ENCODE data around the gene QRICH1. TPM values are rescaled to one million over a fixed set of nuclear protein-coding genes. Genes with fewer than 3 reads are reported as not detected.

The QRICH1 gene
- total RNA-seq, 4 donors from 2014 or later: 79.8 to 342 (median 98.3) TPM

DNA sequence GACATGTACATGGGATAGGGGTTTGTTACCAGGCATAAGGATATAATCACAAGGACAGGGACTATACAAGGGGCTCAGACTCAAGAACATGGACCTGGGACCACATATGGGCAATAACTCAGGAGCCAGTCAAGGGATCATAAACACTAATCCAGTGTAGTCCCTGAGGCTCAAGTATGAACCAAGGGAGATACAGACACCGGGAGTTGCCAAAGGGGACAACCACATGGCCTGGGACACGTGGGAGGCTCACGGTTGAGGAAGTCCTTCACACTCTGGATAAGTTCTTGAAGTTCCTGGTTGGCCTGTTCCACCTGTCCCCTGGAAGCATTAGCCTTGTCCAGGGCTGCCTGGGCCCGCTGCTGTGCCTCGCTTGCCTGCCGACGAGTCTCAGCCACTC is 28.6 kb upstream of the QRICH1 start:
- Histone ChIP-seq H3K36me3 (peaks cover 56 to 71% of the 10 kb centered on the region in 2 donors), H3K9me3 (no peaks in the 10 kb centered on the region), H3K4me3 (replicated peaks in 1 of 3) (no peak overlapping the region), H3K27ac (no peak overlapping the region), H3K27me3 (no peaks in the 10 kb centered on the region), H3K4me1 (peaks cover 10 to 17% of the 10 kb centered on the region in 2 donors)
- intact Hi-C loops (cut with DNase I): no loop called here
- no peak for DNase-seq
- 92 to 100% methylated on average over 2 to 7 of the region's 7 CpGs for WGBS, 2 donors
- TF ChIP-seq, protein P1, sequence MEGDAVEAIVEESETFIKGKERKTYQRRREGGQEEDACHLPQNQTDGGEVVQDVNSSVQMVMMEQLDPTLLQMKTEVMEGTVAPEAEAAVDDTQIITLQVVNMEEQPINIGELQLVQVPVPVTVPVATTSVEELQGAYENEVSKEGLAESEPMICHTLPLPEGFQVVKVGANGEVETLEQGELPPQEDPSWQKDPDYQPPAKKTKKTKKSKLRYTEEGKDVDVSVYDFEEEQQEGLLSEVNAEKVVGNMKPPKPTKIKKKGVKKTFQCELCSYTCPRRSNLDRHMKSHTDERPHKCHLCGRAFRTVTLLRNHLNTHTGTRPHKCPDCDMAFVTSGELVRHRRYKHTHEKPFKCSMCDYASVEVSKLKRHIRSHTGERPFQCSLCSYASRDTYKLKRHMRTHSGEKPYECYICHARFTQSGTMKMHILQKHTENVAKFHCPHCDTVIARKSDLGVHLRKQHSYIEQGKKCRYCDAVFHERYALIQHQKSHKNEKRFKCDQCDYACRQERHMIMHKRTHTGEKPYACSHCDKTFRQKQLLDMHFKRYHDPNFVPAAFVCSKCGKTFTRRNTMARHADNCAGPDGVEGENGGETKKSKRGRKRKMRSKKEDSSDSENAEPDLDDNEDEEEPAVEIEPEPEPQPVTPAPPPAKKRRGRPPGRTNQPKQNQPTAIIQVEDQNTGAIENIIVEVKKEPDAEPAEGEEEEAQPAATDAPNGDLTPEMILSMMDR (IDR thresholded peaks at IDR 0.05): no peak
- TF ChIP-seq POLR2A (IDR thresholded peaks at IDR 0.05): no peak

DNA sequence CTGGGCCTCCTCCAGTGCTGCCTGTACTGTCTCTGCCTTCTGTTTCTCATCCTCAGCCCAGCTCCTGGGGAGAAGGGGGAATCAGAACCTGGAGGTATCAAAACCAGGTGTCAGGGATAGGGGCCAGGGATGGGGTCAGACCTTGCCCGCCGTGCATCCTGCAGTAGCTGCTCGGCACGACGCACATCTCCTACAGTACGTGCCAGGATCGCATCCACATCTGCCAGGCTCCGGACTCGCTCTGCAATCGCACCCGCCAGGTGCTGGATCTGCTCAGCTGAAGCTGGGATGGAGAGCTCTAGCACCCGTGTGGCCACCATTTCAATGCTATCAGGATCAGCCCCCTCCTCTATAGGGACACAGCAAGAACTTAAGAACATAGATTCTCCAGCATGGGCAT is 28.2 kb upstream of the QRICH1 start:
- H3K36me3 ChIP-seq: peaks cover 56 to 72% of the 10 kb centered on the region in 2 donors
- H3K4me3 ChIP-seq (replicated peaks in 1 of 3): no peak overlapping the region
- H3K4me1 ChIP-seq: peaks cover 10 to 17% of the 10 kb centered on the region in 2 donors
- intact Hi-C loops (cut with DNase I): no loop called here
- no peak for DNase-seq
- no peaks in the 10 kb centered on the region for H3K27me3 ChIP-seq
- H3K27ac ChIP-seq: no peak overlapping the region
- no peak for TF ChIP-seq POLR2A (IDR thresholded peaks at IDR 0.05)
- TF ChIP-seq, protein P1 (IDR thresholded peaks at IDR 0.05): no peak
- no peaks in the 10 kb centered on the region for H3K9me3 ChIP-seq
- WGBS, 2 donors: 94 to 98% methylated on average over 12 of the region's 12 CpGs

DNA sequence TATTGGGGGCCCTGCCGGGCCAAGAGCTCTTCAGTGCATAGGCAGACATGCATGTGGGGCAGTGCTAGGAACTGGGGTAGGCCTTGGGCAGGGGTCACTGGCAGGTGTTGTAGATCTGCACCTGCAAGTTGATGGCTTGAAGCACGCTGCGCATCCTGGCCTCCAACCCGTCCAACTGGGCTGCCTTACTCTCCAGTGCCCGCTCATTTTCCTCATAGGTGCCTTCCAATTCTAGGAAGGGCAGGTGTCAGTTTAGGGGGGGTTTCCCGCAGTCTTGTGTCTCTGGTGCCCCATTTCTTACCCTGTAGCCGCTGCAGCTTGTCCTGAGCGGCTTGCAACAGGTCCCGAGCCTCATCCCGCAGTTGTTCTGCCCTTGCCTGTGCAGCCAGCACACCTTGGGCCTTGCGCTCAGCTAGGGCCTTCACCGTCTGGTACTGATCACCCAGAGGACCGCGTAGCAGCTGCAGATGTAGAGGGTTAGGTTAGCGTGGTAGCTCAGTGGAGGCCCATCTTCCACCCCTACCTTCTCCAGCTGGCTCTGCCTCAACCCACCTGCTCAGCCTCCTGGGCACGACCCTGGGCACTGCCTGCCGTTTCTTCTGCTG is 27.4 kb upstream of the QRICH1 start:
- H3K27ac ChIP-seq: peak overlapping the region; percentile 90 to 95 (median 91)
- H3K36me3 ChIP-seq: peaks cover 57 to 74% of the 10 kb centered on the region in 2 donors
- no peaks in the 10 kb centered on the region for H3K9me3 ChIP-seq
- no peaks in the 10 kb centered on the region for H3K27me3 ChIP-seq
- 80 to 90% methylated on average over 16 of the region's 17 CpGs for WGBS, 2 donors
- intact Hi-C loops (cut with DNase I): no loop called here
- TF ChIP-seq, protein P1 (IDR thresholded peaks at IDR 0.05): no peak
- TF ChIP-seq POLR2A (IDR thresholded peaks at IDR 0.05): no peak
- DNase-seq: no peak
- H3K4me3 ChIP-seq (replicated peaks in 1 of 3): peak overlapping the region in 1 of 3 donors; percentile 96
- H3K4me1 ChIP-seq: peaks cover 10 to 17% of the 10 kb centered on the region in 2 donors

DNA sequence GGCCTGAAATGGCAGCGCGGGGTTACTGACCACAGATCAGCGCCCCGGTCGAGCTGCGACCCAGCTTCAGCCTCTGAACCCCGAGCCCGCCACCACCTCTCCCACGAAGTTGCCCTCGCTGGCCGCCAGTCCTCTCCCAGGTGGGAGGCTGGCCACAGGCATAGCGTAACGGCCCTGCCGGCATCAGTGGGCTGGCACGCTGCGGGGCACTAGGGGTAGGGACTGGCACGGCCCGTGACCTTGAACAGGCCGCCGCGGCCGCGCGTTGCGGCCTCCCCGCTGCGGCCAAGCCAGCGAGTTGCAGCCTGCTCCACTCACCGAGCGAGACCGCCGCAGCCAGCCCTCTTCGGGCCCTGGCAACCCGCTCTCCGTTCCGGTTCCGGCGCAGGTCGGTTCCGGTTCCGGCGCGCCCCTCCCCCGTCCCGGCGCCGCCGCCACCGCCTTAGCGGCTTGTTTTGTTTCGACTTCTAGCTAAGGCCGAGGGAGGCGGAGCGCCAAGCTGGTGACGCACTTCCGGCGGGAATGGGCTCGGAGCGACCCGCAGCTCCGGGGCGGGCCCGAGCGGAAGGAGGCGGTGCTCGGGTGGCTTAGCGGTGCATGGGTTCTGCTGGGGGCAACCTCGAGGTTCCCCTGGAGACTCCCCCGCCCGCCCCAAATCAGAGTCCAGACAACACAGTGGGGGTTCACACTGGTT is 26.7 kb upstream of the QRICH1 start, which contains the start of gene USP19:
Gene USP19 (minus strand): TSS at position 386 of the 694 bp plus-strand sequence. CDS start 1,678 bp downstream, outside the sequence.
- Histone ChIP-seq H3K4me3 (replicated peaks in 1 of 3) (peak within 1 kb of the TSS; percentile 96 to 97 (median 96)), H3K4me1 (peaks cover 10 to 17% of the 10 kb centered on the region in 2 donors), H3K27me3 (no peaks in the 10 kb centered on the region), H3K27ac (peak within 1 kb of the TSS; percentile 90 to 95 (median 91)), H3K36me3 (peaks cover 57 to 74% of the 10 kb centered on the region in 2 donors), H3K9me3 (no peaks in the 10 kb centered on the region)
- intact Hi-C loops (cut with DNase I): no loop called here
- 2% methylated on average over 19 to 27 of the region's 70 CpGs for WGBS, 2 donors
- TF ChIP-seq, protein P1 (IDR thresholded peaks at IDR 0.05): no peak
- TF ChIP-seq POLR2A (IDR thresholded peaks at IDR 0.05): peak; percentile 15 to 81
- peak; percentile 95 for DNase-seq

DNA sequence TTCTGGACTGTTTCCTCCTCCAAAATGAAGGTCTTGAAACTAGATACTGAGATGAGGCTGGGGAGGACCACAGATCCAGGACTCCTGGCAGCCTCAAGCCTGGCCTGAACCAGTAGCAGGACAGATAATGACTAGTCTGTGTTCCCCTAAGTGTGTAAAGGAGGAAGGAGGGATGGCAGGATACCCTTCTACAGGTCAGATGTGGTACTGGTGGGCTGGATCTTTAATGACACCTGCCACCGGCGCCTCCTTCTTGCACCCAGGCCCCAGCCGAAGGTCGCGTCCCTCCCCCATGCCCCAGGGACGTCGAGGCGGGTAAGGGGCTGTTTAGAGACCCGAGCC is 26.2 kb upstream of the QRICH1 start:
- H3K27ac ChIP-seq: peak overlapping the region; percentile 90 to 95 (median 91)
- H3K4me1 ChIP-seq: peaks cover 10 to 17% of the 10 kb centered on the region in 2 donors
- H3K9me3 ChIP-seq: no peaks in the 10 kb centered on the region
- intact Hi-C loops (cut with DNase I): no loop called here
- DNase-seq: no peak
- no peaks in the 10 kb centered on the region for H3K27me3 ChIP-seq
- no peak for TF ChIP-seq POLR2A (IDR thresholded peaks at IDR 0.05)
- TF ChIP-seq, protein P1 (IDR thresholded peaks at IDR 0.05): no peak
- H3K36me3 ChIP-seq: peaks cover 59 to 74% of the 10 kb centered on the region in 2 donors
- H3K4me3 ChIP-seq (replicated peaks in 1 of 3): peak overlapping the region; percentile 96 to 97 (median 96)
- WGBS, 2 donors: 0% methylated on average over 3 of the region's 9 CpGs; no CpG with 5 or more reads in 1 of the 2 donors
